IMR-90 (cell line): Measurements from ENCODE around the gene CGN. TPM values are rescaled to one million over a fixed set of nuclear protein-coding genes. Genes with fewer than 3 reads are reported as not detected.

ENCODE experiments used
- ATAC-seq: fragments of 200-7000 bp; cut with Tn5 transposase; 2 replicates; pipeline ENCODE4 v1.9.1; 2020; ENCODE audit warnings: low read depth, mild to moderate bottlenecking, moderate library complexity
- BruUV-seq: library from RNA; stranded (reverse); fragments of 400-500 nt; replicated peaks from 2 replicates; lab custom pipeline; 2021; lab: Mats Ljungman, UMichigan
- CTCF ChIA-PET: fragments of 300-600 bp; formaldehyde crosslinking; extraction: SDS; loops from one replicate; lab custom pipeline; 2021; ENCODE audit warnings: antibody characterized with exemption; lab: Yijun Ruan, JAX
- POLR2A ChIA-PET: fragments of 300-600 bp; sonication (Branson Sonifier 250); formaldehyde crosslinking; loops from one replicate; lab custom pipeline; 2022; ENCODE audit warnings: antibody characterized with exemption; ENCODE audit not compliant: unreplicated experiment; lab: Charles Lee
- DNase-seq: peaks from one replicate; pipeline ENCODE4 v3.0.0; 2013
- H2AFZ ChIP-seq: replicated peaks from 2 replicates; pipeline ENCODE3; 2013; ENCODE audit warnings: low read length, mild to moderate bottlenecking; ENCODE audit not compliant: poor library complexity
- H2AK5ac ChIP-seq: 2 replicates; pipeline ENCODE4 v1.6.1; 2013; ENCODE audit warnings: low read depth, low read length, inconsistent platforms
- H2AK9ac ChIP-seq: replicated peaks from 2 replicates; pipeline ENCODE3; 2013; ENCODE audit warnings: mild to moderate bottlenecking, low read depth, low read length, moderate library complexity; ENCODE audit not compliant: poor library complexity
- H2BK120ac ChIP-seq: 2 replicates; pipeline ENCODE4 v1.6.1; 2013; ENCODE audit warnings: low read depth, low read length, inconsistent platforms
- H2BK15ac ChIP-seq: 3 replicates; pipeline ENCODE4 v1.6.1; 2013; ENCODE audit warnings: low read depth, low read length, inconsistent platforms
- H2BK20ac ChIP-seq: 2 replicates; pipeline ENCODE4 v1.6.1; 2013; ENCODE audit warnings: low read depth, mild to moderate bottlenecking, inconsistent platforms, low read length, moderate library complexity
- H2BK5ac ChIP-seq: 2 replicates; pipeline ENCODE4 v1.6.1; 2013; ENCODE audit warnings: mild to moderate bottlenecking, low read depth, low read length, inconsistent platforms; ENCODE audit not compliant: poor library complexity, severe bottlenecking
- H3K14ac ChIP-seq: replicated peaks from 2 replicates; pipeline ENCODE4 v1.6.1; 2013; ENCODE audit warnings: low read depth, low read length, inconsistent platforms
- H3K18ac ChIP-seq: 2 replicates; pipeline ENCODE4 v1.6.1; 2013; ENCODE audit warnings: low read depth, low read length, control low read depth
- H3K23ac ChIP-seq: 2 replicates; pipeline ENCODE4 v1.6.1; 2013; ENCODE audit warnings: low read depth, low read length, inconsistent platforms
- H3K27ac ChIP-seq: 2 replicates; pipeline ENCODE4 v1.5.1; 2013; ENCODE audit warnings: mild to moderate bottlenecking, control low read depth, low read length; ENCODE audit not compliant: insufficient read depth
- H3K27me3 ChIP-seq: 2 replicates; pipeline ENCODE4 v1.6.1; 2013; ENCODE audit warnings: low read length; ENCODE audit not compliant: control insufficient read depth, insufficient read depth
- H3K36me3 ChIP-seq: 2 replicates; pipeline ENCODE4 v1.6.1; 2013; ENCODE audit warnings: low read length, mixed read lengths; ENCODE audit not compliant: control insufficient read depth, insufficient read depth
- H3K4ac ChIP-seq: 2 replicates; pipeline ENCODE4 v1.6.1; 2013; ENCODE audit warnings: low read depth, low read length, inconsistent platforms
- H3K4me1 ChIP-seq: 2 replicates; pipeline ENCODE4 v1.6.1; 2013; ENCODE audit warnings: low read length, mixed read lengths; ENCODE audit not compliant: control insufficient read depth, insufficient read depth
- H3K4me2 ChIP-seq: 2 replicates; pipeline ENCODE4 v1.6.1; 2013; ENCODE audit warnings: low read depth, mild to moderate bottlenecking, control low read depth, low read length, moderate library complexity
- H3K4me3 ChIP-seq: 2 replicates; pipeline ENCODE4 v1.5.1; 2013; ENCODE audit warnings: low read depth, mild to moderate bottlenecking, control low read depth, low read length, moderate library complexity; ENCODE audit not compliant: insufficient read depth
- H3K56ac ChIP-seq: 2 replicates; pipeline ENCODE4 v1.6.1; 2013; ENCODE audit warnings: low read length, inconsistent platforms; ENCODE audit not compliant: insufficient read depth; ENCODE audit errors: extremely low read depth
- H3K79me1 ChIP-seq, 2 experiments: 2 replicates each; pipeline ENCODE4 v1.6.1; 2013; ENCODE audit warnings: low read length in 2 of 2, inconsistent platforms in 1 of 2, low read depth in 1 of 2
- H3K9ac ChIP-seq: 2 replicates; pipeline ENCODE4 v1.6.1; 2013; ENCODE audit warnings: low read depth, low read length, control low read depth
- H3K9me1 ChIP-seq: 2 replicates; pipeline ENCODE4 v1.6.1; 2013; ENCODE audit warnings: low read length, inconsistent platforms; ENCODE audit not compliant: insufficient read depth
- H3K9me3 ChIP-seq: 2 replicates; pipeline ENCODE4 v1.6.1; 2013; ENCODE audit warnings: low read length; ENCODE audit not compliant: control insufficient read depth, insufficient read depth
- H4K20me1 ChIP-seq: 2 replicates; pipeline ENCODE4 v1.6.1; 2013; ENCODE audit warnings: low read length, inconsistent platforms; ENCODE audit not compliant: insufficient read depth
- H4K5ac ChIP-seq: 2 replicates; pipeline ENCODE4 v1.6.1; 2013; ENCODE audit warnings: mild to moderate bottlenecking, low read depth, low read length, control low read depth
- H4K8ac ChIP-seq, 2 experiments: 2 replicates each; pipeline ENCODE4 v1.6.1; 2013; ENCODE audit warnings: low read depth in 2 of 2, low read length in 2 of 2, control low read depth in 1 of 2, inconsistent platforms in 1 of 2
- H4K91ac ChIP-seq: 2 replicates; pipeline ENCODE4 v1.6.1; 2013; ENCODE audit warnings: low read depth, low read length, inconsistent platforms; ENCODE audit not compliant: insufficient read depth
- CEBPB ChIP-seq: IDR thresholded peaks from 2 replicates; pipeline ENCODE4 v1.6.1; 2012; ENCODE audit warnings: low read depth, low read length, improper control_type of control experiment
- CHD1 ChIP-seq: IDR thresholded peaks from 2 replicates; pipeline ENCODE4 v1.6.1; 2012; ENCODE audit warnings: low read depth, low read length, improper control_type of control experiment
- CTCF ChIP-seq: conservative IDR thresholded peaks from 2 replicates; pipeline ENCODE4 v1.5.1; 2012; ENCODE audit warnings: mild to moderate bottlenecking, low read depth, low read length, improper control_type of control experiment
- FOS ChIP-seq: fragments of 150-350 bp; IDR thresholded peaks from 2 replicates; pipeline ENCODE4 v1.6.1; 2016; ENCODE audit warnings: low read depth, low read length
- MAFK ChIP-seq: IDR thresholded peaks from 2 replicates; pipeline ENCODE4 v1.6.1; 2012; ENCODE audit warnings: low read depth, low read length, improper control_type of control experiment
- MAZ ChIP-seq: IDR thresholded peaks from 2 replicates; pipeline ENCODE4 v1.6.1; 2012; ENCODE audit warnings: low read depth, mild to moderate bottlenecking, low read length, improper control_type of control experiment, moderate library complexity, borderline replicate concordance
- NFE2L2 ChIP-seq: fragments of 150-350 bp; IDR thresholded peaks from 2 replicates; pipeline ENCODE4 v1.6.1; 2016; ENCODE audit warnings: low read depth, mild to moderate bottlenecking, low read length
- POLR2A ChIP-seq: IDR thresholded peaks from 2 replicates; pipeline ENCODE4 v1.6.1; 2012; ENCODE audit warnings: mild to moderate bottlenecking, low read depth, low read length
- USF2 ChIP-seq: fragments of 150-350 bp; IDR thresholded peaks from 2 replicates; pipeline ENCODE4 v1.6.1; 2017; ENCODE audit warnings: mild to moderate bottlenecking, antibody characterized with exemption, low read length, low read depth
- WGBS, 2 experiments: methylation state at CpG; one replicate each; pipeline versions ENCODE4 v1.1.5 to v1.1.7; 2013; ENCODE audit warnings: missing lambda C conversion rate in 2 of 2; ENCODE audit not compliant: insufficient read length in 1 of 2; ENCODE audit errors: extremely low coverage in 2 of 2; 5-methylcytosine and 5-hydroxymethylcytosine counted together
- dilution Hi-C: fragments of 300-500 bp; cut with HindIII; formaldehyde crosslinking; loops from one replicate; pipeline ENCODE4 v1.14.3; 2018; ENCODE audit warnings: low sequenced_read_pairs; ENCODE audit not compliant: unreplicated experiment
- in situ Hi-C: fragments of 300-500 bp; cut with MboI; formaldehyde crosslinking; loops from 3 replicates; pipeline ENCODE4 v1.14.3; 2019; ENCODE audit warnings: low sequenced_read_pairs, inconsistent platforms, mixed read lengths
- intact Hi-C: fragments of 100-400 bp; cut with micrococcal nuclease; formaldehyde crosslinking; loops from 2 replicates; pipeline ENCODE4 v1.10.0; 2022
- polyA plus RNA-seq, 3 experiments: library from polyadenylated mRNA; depleted of rRNA; stranded (reverse); fragments of >200 nt; gene quantifications; 2 replicates each; pipeline ENCODE4 v1.2.3, GENCODE V29; 2012; ENCODE audit warnings: low replicate concordance in 1 of 3
- total RNA-seq: library from RNA; depleted of rRNA; stranded (reverse); fragments of >200 nt; gene quantifications from 2 replicates; pipeline ENCODE4 v1.2.3, GENCODE V29; 2012
- TF ChIP-seq, protein P1 (sequence below): fragments of 150-350 bp; IDR thresholded peaks from 2 replicates; pipeline ENCODE4 v1.6.1; 2016; ENCODE audit warnings: low read depth, mild to moderate bottlenecking, low read length, moderate library complexity, borderline replicate concordance

CGN gene
- total and polyA plus RNA-seq, 2 of the 4 experiments (the other 2 are of a cell fraction), result 0.34 to 0.36 TPM

DNA sequence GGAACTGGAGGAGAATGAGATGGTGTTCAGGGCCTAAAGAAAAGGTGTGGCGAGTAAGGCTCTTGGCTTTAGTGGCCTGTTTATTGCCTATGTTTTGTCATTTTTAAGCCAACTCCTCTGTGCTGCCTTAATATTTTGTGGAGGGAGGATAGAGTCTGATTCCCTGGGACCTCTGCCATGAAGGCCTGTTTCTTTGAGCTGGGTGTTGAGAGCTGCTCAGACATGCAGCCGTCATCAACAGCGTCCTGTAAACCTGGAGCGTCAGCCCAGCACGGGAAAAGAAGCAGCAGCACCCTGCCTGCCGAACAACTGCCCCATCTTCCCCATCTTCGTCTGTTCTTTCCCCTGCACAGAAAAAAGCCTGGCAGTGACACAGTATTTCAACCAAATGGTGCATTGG, 73.6 kb downstream of the CGN start:
- Histone ChIP-seq H2BK20ac (no peak overlapping the region), H4K91ac (no peak overlapping the region), H2AK5ac (no peak overlapping the region), H3K79me1 (no peaks in the 10 kb centered on the region), H3K14ac (no peak overlapping the region), H4K5ac (no peak overlapping the region), H3K56ac (no peak overlapping the region), H3K9me1 (no peaks in the 10 kb centered on the region), H3K27ac (no peak overlapping the region), H2BK120ac (no peak overlapping the region), H4K20me1 (no peaks in the 10 kb centered on the region), H3K23ac (no peak overlapping the region), H3K4me2 (no peak overlapping the region), H3K36me3 (peaks cover 19% of the 10 kb centered on the region), H3K18ac (no peak overlapping the region), H2BK15ac (no peak overlapping the region), H2AK9ac (no peak overlapping the region), H3K4ac (no peak overlapping the region), H2AFZ (no peak overlapping the region), H3K4me3 (no peak overlapping the region), H2BK5ac (no peak overlapping the region), H3K27me3 (no peaks in the 10 kb centered on the region), H3K9ac (no peak overlapping the region), H3K9me3 (no peaks in the 10 kb centered on the region), H3K4me1 (peaks cover 2% of the 10 kb centered on the region; the same call in 1 of the 2 replicates), H4K8ac (0 out of 4 replicates have a peak overlapping the region, but pooled peaks of 1 of the 2 experiments have one; percentile 0)
- no peak for DNase-seq
- ChIA-PET POLR2A (no interaction called here), CTCF (no interaction called here)
- intact Hi-C loops (no loop called here), in situ Hi-C loops (no loop called here), dilution Hi-C loops (no loop called here)
- BruUV-seq, result no TSS peak
- no peak for ATAC-seq
- WGBS, 2 experiments, result 76% methylated on average over 6 of the region's 7 CpGs; no CpG with 5 or more reads in 1 of the 2 experiments
- no peak for TF ChIP-seq POLR2A
- no peak for TF ChIP-seq CEBPB
- no peak for TF ChIP-seq MAZ
- no peak for TF ChIP-seq USF2
- TF ChIP-seq NFE2L2, result no peak
- no peak for TF ChIP-seq MAFK
- TF ChIP-seq CTCF, result no peak
- TF ChIP-seq, protein P1, sequence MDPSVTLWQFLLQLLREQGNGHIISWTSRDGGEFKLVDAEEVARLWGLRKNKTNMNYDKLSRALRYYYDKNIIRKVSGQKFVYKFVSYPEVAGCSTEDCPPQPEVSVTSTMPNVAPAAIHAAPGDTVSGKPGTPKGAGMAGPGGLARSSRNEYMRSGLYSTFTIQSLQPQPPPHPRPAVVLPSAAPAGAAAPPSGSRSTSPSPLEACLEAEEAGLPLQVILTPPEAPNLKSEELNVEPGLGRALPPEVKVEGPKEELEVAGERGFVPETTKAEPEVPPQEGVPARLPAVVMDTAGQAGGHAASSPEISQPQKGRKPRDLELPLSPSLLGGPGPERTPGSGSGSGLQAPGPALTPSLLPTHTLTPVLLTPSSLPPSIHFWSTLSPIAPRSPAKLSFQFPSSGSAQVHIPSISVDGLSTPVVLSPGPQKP, result no peak
- no peak for TF ChIP-seq CHD1
- no peak for TF ChIP-seq FOS
